MCF 10A (cell line): Measurements from ENCODE around the gene CPLX4. TPM values are rescaled to one million over a fixed set of nuclear protein-coding genes. Genes with fewer than 3 reads are reported as not detected.

Source experiments
- BruUV-seq: library from RNA; stranded (reverse); fragments of 400-500 nt; replicated peaks from 2 replicates; lab custom pipeline; 2021; lab: Mats Ljungman, UMichigan
- CTCF ChIA-PET: fragments of 300-600 bp; sonication (Branson Sonifier 250); formaldehyde crosslinking; extraction: SDS; loops from one replicate; lab custom pipeline; 2021; ENCODE audit warnings: antibody characterized with exemption, inconsistent platforms; lab: Yijun Ruan, JAX
- POLR2A ChIA-PET: fragments of 300-600, 350-650 bp; sonication (Branson Sonifier 250); formaldehyde crosslinking; extraction: SDS; loops from one replicate; lab custom pipeline; 2020; ENCODE audit warnings: antibody characterized with exemption, inconsistent platforms; lab: Yijun Ruan, JAX
- DNase-seq: peaks from one replicate; pipeline ENCODE4 v3.0.0-alpha.2; 2018; ENCODE audit not compliant: unreplicated experiment
- H3K27ac Mint-ChIP-seq: one replicate; pipeline ENCODE4 v1.8.0; 2022; ENCODE audit warnings: mild to moderate bottlenecking, low read depth, mixed read lengths; ENCODE audit not compliant: unreplicated experiment
- H3K27me3 Mint-ChIP-seq: one replicate; pipeline ENCODE4 v1.8.0; 2022; ENCODE audit warnings: mixed read lengths; ENCODE audit not compliant: insufficient read depth, unreplicated experiment
- H3K36me3 Mint-ChIP-seq: one replicate; pipeline ENCODE4 v1.8.0; 2022; ENCODE audit warnings: mild to moderate bottlenecking, moderate library complexity, mixed read lengths; ENCODE audit not compliant: insufficient read depth, unreplicated experiment
- H3K4me1 Mint-ChIP-seq: one replicate; pipeline ENCODE4 v1.8.0; 2022; ENCODE audit warnings: mixed read lengths; ENCODE audit not compliant: insufficient read depth, unreplicated experiment
- H3K4me3 Mint-ChIP-seq: one replicate; pipeline ENCODE4 v1.8.0; 2022; ENCODE audit warnings: mild to moderate bottlenecking, moderate library complexity, mixed read lengths; ENCODE audit not compliant: unreplicated experiment
- H3K9me3 Mint-ChIP-seq: one replicate; pipeline ENCODE4 v1.8.0; 2022; ENCODE audit warnings: mixed read lengths; ENCODE audit not compliant: unreplicated experiment
- intact Hi-C: fragments of 100-400 bp; cut with micrococcal nuclease; formaldehyde crosslinking; loops from 2 replicates; pipeline ENCODE4 v1.14.1; 2022
- total RNA-seq: library from RNA; stranded (reverse); gene quantifications from 2 replicates; pipeline ENCODE4 v1.2.3, GENCODE V29; 2022
- TF ChIP-seq, protein P1 (sequence below): fragments of 200-600 bp; IDR thresholded peaks from one replicate; pipeline ENCODE4 v1.8.0; 2022; ENCODE audit warnings: antibody characterized with exemption, mild to moderate bottlenecking; ENCODE audit not compliant: unreplicated experiment

Gene CPLX4
- total RNA-seq, 1 experiment from 2014 or later, result not detected

DNA sequence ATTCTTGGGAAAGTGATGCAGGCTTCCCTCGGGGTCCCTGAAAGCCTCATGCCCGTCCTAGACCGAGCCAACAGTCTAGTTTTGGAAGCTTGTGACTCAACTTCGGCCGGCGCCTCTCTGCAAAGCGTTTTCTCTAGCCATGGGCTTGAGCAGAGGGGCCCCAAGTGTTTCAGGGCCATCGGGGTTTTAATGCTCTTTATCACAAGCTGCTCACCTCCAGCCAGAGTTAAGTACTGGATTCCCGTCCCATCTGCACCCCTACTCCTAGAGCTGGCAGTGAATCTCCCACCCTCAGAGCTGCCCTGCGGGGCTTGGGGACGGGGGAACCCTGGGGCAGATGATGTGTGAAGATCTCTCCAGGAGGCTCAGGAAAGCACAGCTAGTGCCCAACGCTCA, 52.5 kb downstream of the CPLX4 start:
- intact Hi-C loops, result no loop called here
- no peak for DNase-seq
- H3K36me3 Mint-ChIP-seq, result no peaks in the 10 kb centered on the region
- POLR2A ChIA-PET, result no interaction called here
- CTCF ChIA-PET, result interaction anchor here (1.7 kb wide), 1 partner anchor 137 kb away, joined by 6 read pairs; no protein-coding TSS in a partner anchor
- TF ChIP-seq, protein P1, sequence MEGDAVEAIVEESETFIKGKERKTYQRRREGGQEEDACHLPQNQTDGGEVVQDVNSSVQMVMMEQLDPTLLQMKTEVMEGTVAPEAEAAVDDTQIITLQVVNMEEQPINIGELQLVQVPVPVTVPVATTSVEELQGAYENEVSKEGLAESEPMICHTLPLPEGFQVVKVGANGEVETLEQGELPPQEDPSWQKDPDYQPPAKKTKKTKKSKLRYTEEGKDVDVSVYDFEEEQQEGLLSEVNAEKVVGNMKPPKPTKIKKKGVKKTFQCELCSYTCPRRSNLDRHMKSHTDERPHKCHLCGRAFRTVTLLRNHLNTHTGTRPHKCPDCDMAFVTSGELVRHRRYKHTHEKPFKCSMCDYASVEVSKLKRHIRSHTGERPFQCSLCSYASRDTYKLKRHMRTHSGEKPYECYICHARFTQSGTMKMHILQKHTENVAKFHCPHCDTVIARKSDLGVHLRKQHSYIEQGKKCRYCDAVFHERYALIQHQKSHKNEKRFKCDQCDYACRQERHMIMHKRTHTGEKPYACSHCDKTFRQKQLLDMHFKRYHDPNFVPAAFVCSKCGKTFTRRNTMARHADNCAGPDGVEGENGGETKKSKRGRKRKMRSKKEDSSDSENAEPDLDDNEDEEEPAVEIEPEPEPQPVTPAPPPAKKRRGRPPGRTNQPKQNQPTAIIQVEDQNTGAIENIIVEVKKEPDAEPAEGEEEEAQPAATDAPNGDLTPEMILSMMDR, result no peak
- no TSS peak for BruUV-seq
- peaks cover 81% of the 10 kb centered on the region for H3K27me3 Mint-ChIP-seq
- no peak overlapping the region for H3K4me3 Mint-ChIP-seq
- no peak overlapping the region for H3K27ac Mint-ChIP-seq
- H3K9me3 Mint-ChIP-seq, result no peaks in the 10 kb centered on the region
- no peaks in the 10 kb centered on the region for H3K4me1 Mint-ChIP-seq

DNA sequence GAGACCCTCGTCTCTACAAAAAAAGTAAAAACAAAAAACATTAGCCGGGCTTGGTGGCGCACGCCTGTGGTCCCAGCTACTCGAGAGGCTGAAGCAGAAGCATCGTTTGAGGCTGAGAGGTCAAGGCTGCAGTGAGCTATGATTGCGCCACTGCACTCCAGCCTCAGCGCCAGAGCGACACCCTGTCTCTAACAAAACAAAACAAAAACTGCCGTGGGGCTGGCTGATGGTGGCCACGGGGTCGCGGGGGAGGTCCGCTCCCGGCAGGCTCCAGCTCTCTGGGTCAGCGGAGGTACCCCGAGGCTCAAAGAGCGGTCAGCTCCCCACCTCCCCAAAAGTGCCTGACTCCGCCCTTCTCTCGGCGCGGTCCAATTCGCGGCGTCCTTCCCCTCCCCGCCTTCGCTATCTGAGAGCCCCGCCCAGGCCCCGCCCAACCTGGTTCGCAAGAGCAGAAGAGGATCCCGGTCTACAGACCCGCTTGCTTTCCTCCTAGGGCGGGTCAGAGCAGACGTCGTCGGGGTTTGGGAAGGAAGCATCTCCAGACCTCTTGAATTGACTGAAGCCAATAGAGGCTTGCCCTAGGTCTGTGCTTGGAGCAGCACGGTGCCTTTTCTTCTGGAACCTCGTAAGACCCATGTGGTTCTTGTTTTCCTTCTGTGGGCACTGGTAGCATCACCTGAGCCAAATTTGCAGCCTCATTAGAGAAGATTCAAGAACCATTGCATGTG, 53.0 kb downstream of the CPLX4 start:
- intact Hi-C loops, result no loop called here

DNA sequence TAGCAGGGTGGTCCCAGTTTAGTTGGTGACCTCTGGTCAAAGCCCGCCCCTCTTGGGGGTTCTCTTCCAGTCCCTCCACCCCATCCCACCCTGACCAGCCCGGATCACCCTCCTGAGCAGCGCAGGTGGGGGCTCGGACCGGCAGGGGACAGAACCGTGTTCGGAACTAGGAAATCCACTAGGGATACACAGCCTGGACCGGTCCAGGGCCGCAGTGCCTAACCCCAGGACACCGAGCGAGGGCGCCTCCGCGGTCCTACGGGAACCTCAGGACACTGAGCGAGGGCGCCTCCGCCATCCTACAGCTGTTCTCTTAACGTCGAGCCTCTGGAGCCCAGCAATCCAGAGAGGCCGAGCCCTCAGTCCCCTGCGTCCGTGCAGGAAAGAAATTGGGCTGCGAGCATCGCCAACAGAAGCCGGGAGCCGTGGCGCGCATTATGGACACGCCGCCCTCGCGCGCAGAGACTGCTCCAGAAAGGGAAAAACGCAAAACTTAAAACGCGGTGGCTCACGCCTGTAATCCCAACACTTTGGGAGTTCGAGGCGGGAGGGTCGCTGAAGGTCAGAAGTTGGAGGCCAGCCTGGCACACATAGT, 53.7 kb downstream of the CPLX4 start:
- H3K4me3 Mint-ChIP-seq, result no peak overlapping the region
- intact Hi-C loops, result no loop called here
- DNase-seq, result no peak
- peaks cover 81% of the 10 kb centered on the region for H3K27me3 Mint-ChIP-seq
- no peak overlapping the region for H3K27ac Mint-ChIP-seq
- POLR2A ChIA-PET, result interaction anchor here (0.6 to 0.8 kb wide), 3 partner anchors 19 to 46 kb away, joined by 3 read pairs; no protein-coding TSS in a partner anchor
- H3K36me3 Mint-ChIP-seq, result no peaks in the 10 kb centered on the region
- CTCF ChIA-PET, result interaction anchor here (0.8 to 1.5 kb wide), 2 partner anchors 12 to 18 kb away, joined by 3 read pairs; no protein-coding TSS in a partner anchor
- no TSS peak for BruUV-seq
- no peaks in the 10 kb centered on the region for H3K9me3 Mint-ChIP-seq
- TF ChIP-seq, protein P1, result no peak
- H3K4me1 Mint-ChIP-seq, result no peaks in the 10 kb centered on the region

More for the DNA sequence above, 53.0 kb downstream of the CPLX4 start:
- BruUV-seq, result no TSS peak
- ChIA-PET POLR2A (interaction anchor here (0.6 to 0.7 kb wide), 2 partner anchors 36 to 47 kb away, joined by 3 read pairs; no protein-coding TSS in a partner anchor), CTCF (interaction anchor here (0.8 to 1.7 kb wide), 2 partner anchors 12 to 137 kb away, joined by 3 to 6 read pairs; no protein-coding TSS in a partner anchor)
- Mint-ChIP-seq H3K9me3 (no peaks in the 10 kb centered on the region), H3K27ac (no peak overlapping the region), H3K4me1 (no peaks in the 10 kb centered on the region), H3K27me3 (peaks cover 81% of the 10 kb centered on the region), H3K36me3 (no peaks in the 10 kb centered on the region), H3K4me3 (no peak overlapping the region)
- TF ChIP-seq, protein P1, result no peak
- no peak for DNase-seq

DNA sequence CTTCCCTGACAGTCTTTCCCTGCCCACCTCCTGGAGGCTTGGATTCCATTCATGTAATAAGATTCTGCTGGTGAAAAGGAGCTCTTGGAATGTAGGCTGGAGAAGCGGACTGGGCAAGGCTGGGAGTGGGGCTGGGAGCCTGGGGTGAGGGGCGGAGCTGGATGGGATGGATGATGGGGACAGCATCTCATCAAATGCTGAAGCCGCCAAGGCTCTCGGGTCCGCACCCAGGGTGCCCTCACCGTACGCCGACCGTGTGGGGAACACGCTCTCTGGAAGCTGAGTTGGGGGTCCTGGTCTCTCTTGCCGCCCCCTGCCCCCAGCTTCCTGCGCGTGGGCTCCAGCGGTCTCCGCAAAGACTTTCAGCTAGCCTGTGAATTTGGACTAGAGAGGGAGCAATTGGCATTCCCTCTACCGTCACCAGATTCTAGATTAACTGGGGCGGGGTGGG, 54.3 kb downstream of the CPLX4 start:
- Mint-ChIP-seq H3K9me3 (no peaks in the 10 kb centered on the region), H3K27me3 (peaks cover 81% of the 10 kb centered on the region), H3K36me3 (no peaks in the 10 kb centered on the region), H3K4me3 (no peak overlapping the region), H3K27ac (no peak overlapping the region), H3K4me1 (no peaks in the 10 kb centered on the region)
- ChIA-PET CTCF (interaction anchor here (0.7 to 1.8 kb wide), 5 partner anchors 9 to 138 kb away, joined by 3 to 8 read pairs (median 5); no protein-coding TSS in a partner anchor), POLR2A (interaction anchor here (0.8 kb wide), 1 partner anchor 19 kb away, joined by 3 read pairs; no protein-coding TSS in a partner anchor)
- intact Hi-C loops, result no loop called here
- no TSS peak for BruUV-seq
- TF ChIP-seq, protein P1, result no peak
- no peak for DNase-seq
